Natural killer cell (primary cell): ENCODE data around the gene TICAM1. TPM values are rescaled to one million over a fixed set of nuclear protein-coding genes. Genes with fewer than 3 reads are reported as not detected.
A peak's percentile ranks its signal among the peaks of the same experiment; 100 is the strongest.
"Not testable (repeated sequence)": the region's sequence is repeated elsewhere in the genome, so short reads cannot be mapped to it uniquely, and the experiment has no call there.

Experiments
- ATAC-seq, 3 donors: fragments of 150-1000 bp in 2 of 3; fragments of 200-7000 bp in 1 of 3; cut with Tn5 transposase; 1 replicate in 1 of 3; 2 replicates in 2 of 3; pipeline ENCODE4 v1.10.0; 2021; ENCODE audit warnings: mild to moderate bottlenecking in 2 of 3, moderate library complexity in 2 of 3
- DNase-seq, 2 donors: peaks; one replicate each; pipeline versions ENCODE4 v3.0.0 to v3.0.0-alpha.2; 2013 to 2021; ENCODE audit warnings: mixed read lengths in 1 of 2
- H3K27ac ChIP-seq: one replicate; pipeline ENCODE4 v1.5.1; 2013; ENCODE audit warnings: mild to moderate bottlenecking, low read length
- H3K27me3 ChIP-seq: one replicate; pipeline ENCODE4 v1.6.1; 2013; ENCODE audit warnings: low read length; ENCODE audit not compliant: control insufficient read depth, insufficient read depth
- H3K36me3 ChIP-seq: one replicate; pipeline ENCODE4 v1.6.1; 2013; ENCODE audit warnings: low read length; ENCODE audit not compliant: control insufficient read depth, insufficient read depth
- H3K4me1 ChIP-seq: one replicate; pipeline ENCODE4 v1.6.1; 2013; ENCODE audit warnings: low read length; ENCODE audit not compliant: control insufficient read depth, insufficient read depth
- H3K4me3 ChIP-seq: one replicate; pipeline ENCODE4 v1.5.1; 2013; ENCODE audit warnings: low read length
- H3K9me3 ChIP-seq: one replicate; pipeline ENCODE4 v1.6.1; 2013; ENCODE audit warnings: low read length; ENCODE audit not compliant: control insufficient read depth, insufficient read depth
- H3K27ac Mint-ChIP-seq, 2 donors: one replicate each; pipeline ENCODE4 v1.8.0; 2022; ENCODE audit warnings: mild to moderate bottlenecking in 2 of 2, mixed read lengths in 2 of 2, moderate library complexity in 1 of 2
- H3K27me3 Mint-ChIP-seq, 2 donors: one replicate each; pipeline ENCODE4 v1.8.0; 2022; ENCODE audit warnings: low read depth in 2 of 2, mixed read lengths in 2 of 2
- H3K36me3 Mint-ChIP-seq: one replicate; pipeline ENCODE4 v1.8.0; 2022; ENCODE audit warnings: mixed read lengths
- H3K4me1 Mint-ChIP-seq, 2 donors: one replicate each; pipeline ENCODE4 v1.8.0; 2022; ENCODE audit warnings: mixed read lengths in 2 of 2
- H3K4me3 Mint-ChIP-seq: one replicate; pipeline ENCODE4 v1.8.0; 2022; ENCODE audit warnings: mild to moderate bottlenecking, moderate library complexity, mixed read lengths
- H3K9me3 Mint-ChIP-seq, 2 donors: one replicate each; pipeline ENCODE4 v1.8.0; 2022; ENCODE audit warnings: mixed read lengths in 2 of 2
- WGBS: methylation state at CpG from one replicate; pipeline ENCODE4 v1.1.7; 2013; ENCODE audit warnings: missing lambda C conversion rate; ENCODE audit not compliant: insufficient coverage; 5-methylcytosine and 5-hydroxymethylcytosine counted together
- intact Hi-C: fragments of 100-400 bp; cut with micrococcal nuclease; formaldehyde crosslinking; loops from one replicate; pipeline ENCODE4 v1.14.2; 2022
- total RNA-seq, 4 donors: library from RNA; stranded (reverse); fragments of 120-200 nt in 1 of 4; gene quantifications; one replicate each; pipeline versions ENCODE4 v1.2.3 to v1.2.4, GENCODE V29; 2013 to 2022
- TF ChIP-seq, protein P1 (sequence below): fragments of 200-600 bp; IDR thresholded peaks from one replicate; pipeline ENCODE4 v1.8.0; 2022; ENCODE audit warnings: antibody characterized with exemption

Gene TICAM1
- total RNA-seq, 3 donors from 2014 or later (not counting 1 experiment from before 2014, with no cell fraction given): 22.6 to 24.8 (median 22.7) TPM

DNA sequence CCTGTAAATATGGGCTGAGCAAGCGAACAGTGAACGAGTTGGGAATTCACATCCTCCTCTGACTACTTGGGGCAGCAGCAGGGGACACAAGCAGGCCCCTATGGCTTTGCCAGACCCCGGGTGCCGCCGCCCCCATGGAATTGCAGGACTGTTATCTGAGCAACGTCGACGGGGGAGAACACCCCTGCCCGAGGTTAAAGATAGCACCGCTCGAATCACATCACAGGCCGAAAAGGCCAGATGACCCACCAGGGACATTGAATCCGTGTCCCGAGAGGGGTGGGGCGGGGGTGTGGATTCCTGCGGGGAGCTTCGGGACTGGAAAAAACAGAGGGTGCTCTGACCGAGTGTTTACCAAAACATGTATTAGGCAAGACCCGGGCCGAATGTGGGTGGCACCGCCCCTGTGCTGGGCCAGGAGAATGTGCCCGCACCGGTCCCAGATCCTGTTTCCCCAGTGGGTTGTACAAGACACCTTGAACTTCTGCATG, 30.9 kb downstream of the TICAM1 start:
- Mint-ChIP-seq H3K36me3 (no peaks in the 10 kb centered on the region), H3K4me3 (no peak overlapping the region), H3K27ac (no peak overlapping the region), H3K4me1 (peaks cover 6% of the 10 kb centered on the region in 2 donors), H3K27me3 (no peaks in the 10 kb centered on the region), H3K9me3 (no peaks in the 10 kb centered on the region)
- ATAC-seq: no peak
- no peaks in the 10 kb centered on the region for H3K27me3 ChIP-seq
- intact Hi-C loops: loop anchor here (10.0 kb wide), 1 partner anchor 226 kb away; no protein-coding TSS in a partner anchor
- H3K4me3 ChIP-seq: no peak overlapping the region
- WGBS: 91% methylated on average over 23 of the region's 23 CpGs
- DNase-seq: no peak
- H3K9me3 ChIP-seq: no peaks in the 10 kb centered on the region
- H3K4me1 ChIP-seq: peaks cover 6% of the 10 kb centered on the region
- peaks cover 11% of the 10 kb centered on the region for H3K36me3 ChIP-seq
- TF ChIP-seq, protein P1, sequence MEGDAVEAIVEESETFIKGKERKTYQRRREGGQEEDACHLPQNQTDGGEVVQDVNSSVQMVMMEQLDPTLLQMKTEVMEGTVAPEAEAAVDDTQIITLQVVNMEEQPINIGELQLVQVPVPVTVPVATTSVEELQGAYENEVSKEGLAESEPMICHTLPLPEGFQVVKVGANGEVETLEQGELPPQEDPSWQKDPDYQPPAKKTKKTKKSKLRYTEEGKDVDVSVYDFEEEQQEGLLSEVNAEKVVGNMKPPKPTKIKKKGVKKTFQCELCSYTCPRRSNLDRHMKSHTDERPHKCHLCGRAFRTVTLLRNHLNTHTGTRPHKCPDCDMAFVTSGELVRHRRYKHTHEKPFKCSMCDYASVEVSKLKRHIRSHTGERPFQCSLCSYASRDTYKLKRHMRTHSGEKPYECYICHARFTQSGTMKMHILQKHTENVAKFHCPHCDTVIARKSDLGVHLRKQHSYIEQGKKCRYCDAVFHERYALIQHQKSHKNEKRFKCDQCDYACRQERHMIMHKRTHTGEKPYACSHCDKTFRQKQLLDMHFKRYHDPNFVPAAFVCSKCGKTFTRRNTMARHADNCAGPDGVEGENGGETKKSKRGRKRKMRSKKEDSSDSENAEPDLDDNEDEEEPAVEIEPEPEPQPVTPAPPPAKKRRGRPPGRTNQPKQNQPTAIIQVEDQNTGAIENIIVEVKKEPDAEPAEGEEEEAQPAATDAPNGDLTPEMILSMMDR: no peak
- H3K27ac ChIP-seq: no peak overlapping the region

DNA sequence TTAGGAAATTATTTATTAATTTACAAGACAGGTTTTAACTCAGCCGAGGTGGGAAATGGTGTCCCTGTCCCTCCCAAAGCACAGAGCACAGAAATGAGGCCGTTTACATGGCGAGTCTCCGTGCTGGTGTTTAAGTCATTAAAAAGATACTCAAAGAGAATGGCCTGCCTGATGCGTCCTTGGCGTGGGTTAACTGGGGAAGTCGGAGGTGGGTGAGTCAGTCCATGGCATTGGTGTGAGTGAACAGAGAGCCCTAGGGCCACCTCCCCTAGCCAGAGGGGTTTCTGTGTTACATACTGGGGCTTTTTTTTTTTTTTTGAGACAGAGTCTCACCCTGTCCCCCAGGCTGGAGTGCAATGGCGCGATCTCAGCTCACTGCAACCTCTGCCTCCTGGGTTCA, 36.1 kb downstream of the TICAM1 start:
- Mint-ChIP-seq H3K9me3 (no peaks in the 10 kb centered on the region), H3K27me3 (no peaks in the 10 kb centered on the region), H3K36me3 (no peaks in the 10 kb centered on the region), H3K4me1 (peaks cover 11 to 26% of the 10 kb centered on the region in 2 donors), H3K4me3 (no peak overlapping the region), H3K27ac (no peak overlapping the region)
- intact Hi-C loops: no loop called here
- TF ChIP-seq, protein P1: no peak
- 85% methylated on average over 9 of the region's 9 CpGs for WGBS
- no peak overlapping the region for H3K4me3 ChIP-seq
- H3K9me3 ChIP-seq: no peaks in the 10 kb centered on the region
- no peak for DNase-seq
- no peak overlapping the region for H3K27ac ChIP-seq
- H3K36me3 ChIP-seq: peaks cover 41% of the 10 kb centered on the region
- peaks cover 34% of the 10 kb centered on the region for H3K4me1 ChIP-seq
- ATAC-seq: no peak
- no peaks in the 10 kb centered on the region for H3K27me3 ChIP-seq

DNA sequence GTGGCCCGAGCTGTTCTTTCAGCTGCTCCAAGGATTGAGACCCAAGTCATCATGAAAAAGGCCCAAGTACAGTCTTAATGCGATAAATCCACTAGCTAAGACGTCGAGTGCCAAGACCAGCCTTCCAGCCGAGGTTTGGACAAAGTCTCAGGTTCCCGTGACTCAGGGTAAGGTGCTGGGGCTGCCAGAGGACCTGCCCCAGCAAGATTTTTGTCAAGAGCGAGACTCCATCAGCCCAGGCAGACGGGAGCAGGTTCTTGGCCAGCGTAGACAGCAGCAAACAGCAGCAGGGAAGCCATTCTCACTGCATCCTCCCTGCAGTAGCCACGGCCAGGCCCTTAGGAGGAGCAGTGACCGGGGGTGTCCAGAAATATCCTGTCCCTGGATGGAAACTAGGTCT, 36.5 kb downstream of the TICAM1 start:
- no peak overlapping the region for H3K4me3 Mint-ChIP-seq
- Histone ChIP-seq H3K36me3 (peaks cover 41% of the 10 kb centered on the region), H3K4me1 (peaks cover 34% of the 10 kb centered on the region), H3K4me3 (no peak overlapping the region), H3K27me3 (no peaks in the 10 kb centered on the region), H3K27ac (no peak overlapping the region), H3K9me3 (no peaks in the 10 kb centered on the region)
- peaks cover 11 to 26% of the 10 kb centered on the region in 2 donors for H3K4me1 Mint-ChIP-seq
- DNase-seq: no peak
- TF ChIP-seq, protein P1: no peak
- intact Hi-C loops: no loop called here
- H3K27me3 Mint-ChIP-seq: no peaks in the 10 kb centered on the region
- no peak for ATAC-seq
- H3K9me3 Mint-ChIP-seq: no peaks in the 10 kb centered on the region
- no peak overlapping the region for H3K27ac Mint-ChIP-seq
- 94% methylated on average over 11 of the region's 11 CpGs for WGBS
- no peaks in the 10 kb centered on the region for H3K36me3 Mint-ChIP-seq

DNA sequence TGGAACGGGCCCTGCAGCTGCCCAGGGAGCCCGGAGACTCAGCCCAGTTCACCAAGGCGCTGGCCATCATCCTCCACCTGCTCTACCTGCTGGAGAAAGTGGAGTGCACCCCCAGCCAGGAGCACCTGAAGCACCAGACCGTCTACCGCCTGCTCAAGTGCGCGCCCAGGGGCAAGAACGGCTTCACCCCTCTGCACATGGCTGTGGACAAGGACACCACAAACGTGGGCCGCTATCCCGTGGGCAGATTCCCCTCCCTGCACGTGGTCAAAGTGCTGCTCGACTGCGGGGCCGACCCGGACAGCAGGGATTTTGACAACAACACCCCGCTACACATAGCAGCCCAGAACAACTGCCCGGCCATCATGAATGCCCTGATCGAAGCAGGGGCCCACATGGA, 38.2 kb downstream of the TICAM1 start:
- H3K27ac ChIP-seq, H3K9me3 ChIP-seq, H3K27me3 ChIP-seq, H3K36me3 Mint-ChIP-seq, H3K9me3 Mint-ChIP-seq, intact Hi-C loops, H3K4me3 ChIP-seq, H3K27me3 Mint-ChIP-seq, DNase-seq, ATAC-seq: not testable (repeated sequence)
- peaks cover 11 to 26% of the 10 kb centered on the region in 2 donors for H3K4me1 Mint-ChIP-seq
- WGBS: 92% methylated on average over 18 of the region's 19 CpGs
- peaks cover 34% of the 10 kb centered on the region for H3K4me1 ChIP-seq
- H3K27ac Mint-ChIP-seq: peak overlapping the region in 1 of 2 donors; percentile 34
- H3K36me3 ChIP-seq: peaks cover 41% of the 10 kb centered on the region
- peak overlapping the region; percentile 69 for H3K4me3 Mint-ChIP-seq

DNA sequence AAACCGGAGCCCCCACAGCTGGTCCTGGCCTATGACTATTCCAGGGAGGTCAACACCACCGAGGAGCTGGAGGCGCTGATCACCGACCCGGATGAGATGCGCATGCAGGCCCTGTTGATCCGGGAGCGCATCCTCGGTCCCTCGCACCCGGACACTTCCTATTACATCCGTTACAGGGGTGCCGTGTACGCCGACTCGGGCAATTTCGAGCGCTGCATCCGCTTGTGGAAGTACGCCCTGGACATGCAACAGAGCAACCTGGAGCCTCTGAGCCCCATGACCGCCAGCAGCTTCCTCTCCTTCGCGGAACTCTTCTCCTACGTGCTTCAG, 38.7 kb downstream of the TICAM1 start:
- Mint-ChIP-seq H3K4me1 (peaks cover 11 to 26% of the 10 kb centered on the region in 2 donors), H3K27ac (peak overlapping the region in 1 of 2 donors; percentile 34), H3K4me3 (peak overlapping the region; percentile 69)
- intact Hi-C loops, H3K27ac ChIP-seq, H3K27me3 ChIP-seq, H3K36me3 Mint-ChIP-seq, DNase-seq, H3K9me3 Mint-ChIP-seq, H3K4me3 ChIP-seq, ATAC-seq, H3K27me3 Mint-ChIP-seq, H3K9me3 ChIP-seq: not testable (repeated sequence)
- Histone ChIP-seq H3K36me3 (peaks cover 41% of the 10 kb centered on the region), H3K4me1 (peaks cover 34% of the 10 kb centered on the region)
- WGBS: 96% methylated on average over 24 of the region's 24 CpGs

DNA sequence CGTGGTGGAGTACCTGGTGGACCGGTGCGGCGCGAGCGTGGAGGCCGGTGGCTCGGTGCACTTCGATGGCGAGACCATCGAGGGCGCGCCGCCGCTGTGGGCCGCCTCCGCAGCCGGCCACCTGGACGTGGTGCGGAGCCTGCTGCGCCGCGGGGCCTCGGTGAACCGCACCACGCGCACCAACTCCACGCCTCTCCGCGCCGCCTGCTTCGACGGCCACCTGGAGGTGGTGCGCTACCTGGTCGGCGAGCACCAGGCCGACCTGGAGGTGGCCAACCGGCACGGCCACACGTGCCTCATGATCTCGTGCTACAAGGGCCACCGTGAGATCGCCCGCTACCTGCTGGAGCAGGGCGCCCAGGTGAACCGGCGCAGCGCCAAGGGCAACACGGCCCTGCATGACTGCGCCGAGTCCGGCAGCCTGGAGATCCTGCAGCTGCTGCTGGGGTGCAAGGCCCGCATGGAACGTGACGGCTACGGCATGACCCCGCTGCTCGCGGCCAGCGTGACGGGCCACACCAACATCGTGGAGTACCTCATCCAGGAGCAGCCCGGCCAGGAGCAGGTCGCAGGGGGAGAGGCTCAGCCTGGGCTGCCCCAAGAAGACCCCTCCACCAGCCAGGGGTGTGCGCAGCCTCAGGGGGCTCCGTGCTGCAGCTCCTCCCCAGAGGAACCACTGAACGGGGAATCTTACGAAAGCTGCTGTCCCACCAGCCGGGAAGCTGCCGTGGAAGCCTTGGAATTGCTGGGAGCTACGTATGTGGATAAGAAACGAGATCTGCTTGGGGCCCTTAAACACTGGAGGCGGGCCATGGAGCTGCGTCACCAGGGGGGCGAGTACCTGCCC, 39.3 kb downstream of the TICAM1 start:
- H3K27me3 Mint-ChIP-seq, H3K9me3 ChIP-seq, H3K27me3 ChIP-seq, intact Hi-C loops, H3K9me3 Mint-ChIP-seq, ATAC-seq, H3K36me3 Mint-ChIP-seq: not testable (repeated sequence)
- H3K4me1 Mint-ChIP-seq: peaks cover 11 to 26% of the 10 kb centered on the region in 2 donors
- Histone ChIP-seq H3K36me3 (peaks cover 39% of the 10 kb centered on the region), H3K4me3 (peak overlapping the region; percentile 76), H3K27ac (peak overlapping the region; percentile 84), H3K4me1 (peaks cover 34% of the 10 kb centered on the region)
- peak in 1 of 2 donors; percentile 34 for DNase-seq
- 16% methylated on average over 75 of the region's 75 CpGs for WGBS
- H3K27ac Mint-ChIP-seq: peak overlapping the region; percentile 88
- peak overlapping the region; percentile 95 for H3K4me3 Mint-ChIP-seq
